Endothelial cell of umbilical vein (primary cell): Measurements from ENCODE around the gene ST8SIA6. TPM values are rescaled to one million over a fixed set of nuclear protein-coding genes. Genes with fewer than 3 reads are reported as not detected.

Experiments
- BruUV-seq: library from RNA; stranded (reverse); fragments of 400-500 nt; replicated peaks from 2 replicates; lab custom pipeline; 2021; lab: Mats Ljungman, UMichigan
- CTCF ChIA-PET: fragments of 300-600, 350-600 bp; sonication (Branson Sonifier 250); formaldehyde crosslinking; loops from one replicate; lab custom pipeline; 2021; ENCODE audit warnings: antibody characterized with exemption, inconsistent platforms; lab: Charles Lee
- POLR2A ChIA-PET: fragments of 300-600, 350-600 bp; sonication (Branson Sonifier 250); formaldehyde crosslinking; loops from one replicate; lab custom pipeline; 2021; ENCODE audit warnings: antibody characterized with exemption, inconsistent platforms; lab: Charles Lee
- DNase-seq: peaks from one replicate; pipeline ENCODE4 v3.0.0-alpha.2; 2011; ENCODE audit warnings: low read depth, low spot score
- FAIRE-seq: peaks from 2 replicates; lab custom pipeline; 2011; peaks lifted over from hg19 to GRCh38; lab: Jason Lieb, UNC
- H2AFZ ChIP-seq: 2 replicates; pipeline ENCODE4 v1.6.0; 2012; ENCODE audit warnings: low read depth, low read length, control low read depth, inconsistent platforms
- H3K27ac ChIP-seq: 2 replicates; pipeline ENCODE4 v1.5.1; 2011; ENCODE audit warnings: low read depth, mild to moderate bottlenecking, control low read depth, low read length, moderate library complexity; ENCODE audit not compliant: insufficient read depth
- H3K27me3 ChIP-seq, 2 experiments: 2 replicates each; pipeline versions ENCODE4 v1.6.0 to v1.6.1; 2011; ENCODE audit warnings: low read length in 2 of 2, mixed read lengths in 1 of 2; ENCODE audit not compliant: control insufficient read depth in 2 of 2, insufficient read depth in 2 of 2
- H3K36me3 ChIP-seq, 2 experiments: 2 replicates in 1 of 2; 3 replicates in 1 of 2; pipeline ENCODE4 v1.5.1; 2011; ENCODE audit warnings: low read length in 2 of 2, mild to moderate bottlenecking in 1 of 2, moderate library complexity in 1 of 2; ENCODE audit not compliant: control insufficient read depth in 2 of 2, insufficient read depth in 2 of 2; ENCODE audit errors: extremely low read depth in 1 of 2
- H3K4me1 ChIP-seq: 3 replicates; pipeline ENCODE4 v1.5.1; 2011; ENCODE audit warnings: mild to moderate bottlenecking, low read length; ENCODE audit not compliant: control insufficient read depth, insufficient read depth; ENCODE audit errors: extremely low read depth
- H3K4me2 ChIP-seq: 2 replicates; pipeline ENCODE4 v1.6.1; 2011; ENCODE audit warnings: low read length, control low read depth, mixed read lengths; ENCODE audit not compliant: insufficient read depth
- H3K4me3 ChIP-seq, 3 experiments: fragments of 200-600 bp in 1 of 3; sonication (generic), shearing (Covaris generic) in 1 of 3; replicated peaks in 1 of 3; 2 replicates each; pipeline ENCODE4 v1.5.1; 2011 to 2016; ENCODE audit warnings: control low read depth in 3 of 3, low read length in 3 of 3, mild to moderate bottlenecking in 2 of 3, inconsistent platforms in 1 of 3, low read depth in 1 of 3, moderate library complexity in 1 of 3; ENCODE audit not compliant: insufficient read depth in 1 of 3
- H3K79me2 ChIP-seq: 2 replicates; pipeline ENCODE4 v1.6.0; 2012; ENCODE audit warnings: low read length, inconsistent platforms; ENCODE audit not compliant: control insufficient read depth, insufficient read depth
- H3K9ac ChIP-seq: replicated peaks from 2 replicates; pipeline ENCODE3; 2011; ENCODE audit warnings: low read length, control low read depth; ENCODE audit not compliant: insufficient read depth; ENCODE audit errors: extremely low read depth
- H3K9me1 ChIP-seq: replicated peaks from 3 replicates; pipeline ENCODE4 v1.6.0; 2011; ENCODE audit warnings: mild to moderate bottlenecking, low read length; ENCODE audit not compliant: control insufficient read depth, insufficient read depth; ENCODE audit errors: extremely low read depth
- H3K9me3 ChIP-seq: replicated peaks from 2 replicates; pipeline ENCODE4 v1.5.1; 2012; ENCODE audit warnings: low read length, inconsistent platforms; ENCODE audit not compliant: control insufficient read depth, insufficient read depth
- H4K20me1 ChIP-seq: replicated peaks from 2 replicates; pipeline ENCODE3; 2011; ENCODE audit warnings: mild to moderate bottlenecking, low read length; ENCODE audit not compliant: control insufficient read depth, insufficient read depth; ENCODE audit errors: extremely low read depth
- EZH2 ChIP-seq: IDR thresholded peaks from 2 replicates; pipeline ENCODE4 v1.6.1; 2012; ENCODE audit warnings: borderline replicate concordance, low read depth, mild to moderate bottlenecking, moderate library complexity, low read length, inconsistent platforms; ENCODE audit not compliant: severe bottlenecking
- FOS ChIP-seq: IDR thresholded peaks from 2 replicates; pipeline ENCODE4 v1.6.1; 2011; ENCODE audit warnings: mild to moderate bottlenecking, low read length, moderate library complexity, borderline replicate concordance; ENCODE audit not compliant: insufficient read depth
- MYC ChIP-seq: IDR thresholded peaks from one replicate; pipeline ENCODE4 v1.6.1; 2011; ENCODE audit warnings: mild to moderate bottlenecking, low read depth, low read length
- POLR2A ChIP-seq: IDR thresholded peaks from 2 replicates; pipeline ENCODE4 v1.6.1; 2012; ENCODE audit warnings: low read depth, mild to moderate bottlenecking, control low read depth, low read length
- POLR2AphosphoS5 ChIP-seq: IDR thresholded peaks from 2 replicates; pipeline ENCODE4 v1.6.1; 2012; ENCODE audit warnings: low read depth, mild to moderate bottlenecking, control low read depth, low read length, moderate library complexity; ENCODE audit not compliant: insufficient read depth
- dilution Hi-C: fragments of 300-500 bp; cut with MboI; formaldehyde crosslinking; loops from one replicate; pipeline ENCODE4 v1.15.0; 2019; ENCODE audit warnings: low sequenced_read_pairs; ENCODE audit not compliant: extremely low pct_ligation_motif_present
- intact Hi-C: fragments of 100-400 bp; cut with micrococcal nuclease; formaldehyde crosslinking; loops from one replicate; pipeline ENCODE4 v1.10.0; 2022
- polyA plus RNA-seq, 4 experiments: library from polyadenylated mRNA; depleted of rRNA in 3 of 4; stranded (reverse) in 3 of 4; unstranded in 1 of 4; fragments of >200 nt; gene quantifications; 2 replicates each; pipeline versions ENCODE4 v1.2.1 to v1.2.3, GENCODE V29; 2011 to 2012; ENCODE audit warnings: missing spikeins in 1 of 4
- total RNA-seq: library from RNA; stranded (reverse); gene quantifications from 2 replicates; pipeline ENCODE4 v1.2.3, GENCODE V29; 2021
- TF ChIP-seq, protein P1 (sequence below), 2 donors: IDR thresholded peaks; 1 replicate in 1 of 2; 2 replicates in 1 of 2; pipeline ENCODE4 v1.5.1; 2011; ENCODE audit warnings: low read length in 2 of 2, mild to moderate bottlenecking in 2 of 2, moderate library complexity in 2 of 2, control low read depth in 1 of 2, inconsistent platforms in 1 of 2, low read depth in 1 of 2; ENCODE audit not compliant: insufficient read depth in 1 of 2; ENCODE audit errors: extremely low read depth in 1 of 2
- TF ChIP-seq, protein P2 (sequence below): IDR thresholded peaks from 2 replicates; pipeline ENCODE4 v1.6.1; 2011; ENCODE audit not compliant: insufficient read depth, insufficient read length

Gene ST8SIA6
- total and polyA plus RNA-seq, 2 donors (not counting 3 experiments of a cell fraction or from before 2014, with no cell fraction given), result 0.40 to 0.51 TPM

DNA sequence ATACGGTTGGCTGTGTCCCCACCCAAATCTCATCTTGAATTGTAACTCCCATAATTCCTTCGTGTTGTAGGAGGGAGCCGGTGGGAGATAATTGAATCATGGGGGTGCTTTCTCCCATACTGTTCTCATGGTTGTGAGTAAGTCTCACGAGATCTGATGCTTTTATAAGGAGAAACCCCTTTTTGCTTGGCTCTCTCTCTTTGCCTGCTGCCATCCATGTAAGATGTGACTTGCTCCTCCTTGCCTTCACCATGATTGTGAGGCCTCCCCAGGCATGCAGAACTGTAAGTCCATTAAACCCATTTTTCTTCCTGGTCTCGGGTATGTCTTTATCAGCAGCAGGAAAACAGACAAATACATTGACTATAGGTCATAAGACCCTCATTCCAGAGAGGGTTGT is 15.9 kb upstream of the ST8SIA6 start:
- CTCF ChIA-PET, result interaction anchor here (1.5 kb wide), 1 partner anchor 16 kb away, joined by 3 read pairs; the partner anchor contains the start of gene ST8SIA6
- no peak overlapping the region for H3K4me3 ChIP-seq
- no peaks in the 10 kb centered on the region for H3K9me3 ChIP-seq
- no peak for FAIRE-seq
- no peaks in the 10 kb centered on the region for H3K79me2 ChIP-seq
- no peaks in the 10 kb centered on the region for H3K36me3 ChIP-seq
- no peak overlapping the region for H2AFZ ChIP-seq
- H3K4me2 ChIP-seq, result no peak overlapping the region
- TF ChIP-seq MYC (no peak), FOS (no peak), EZH2 (no peak), POLR2A (no peak), POLR2AphosphoS5 (no peak)
- TF ChIP-seq, protein P1, sequence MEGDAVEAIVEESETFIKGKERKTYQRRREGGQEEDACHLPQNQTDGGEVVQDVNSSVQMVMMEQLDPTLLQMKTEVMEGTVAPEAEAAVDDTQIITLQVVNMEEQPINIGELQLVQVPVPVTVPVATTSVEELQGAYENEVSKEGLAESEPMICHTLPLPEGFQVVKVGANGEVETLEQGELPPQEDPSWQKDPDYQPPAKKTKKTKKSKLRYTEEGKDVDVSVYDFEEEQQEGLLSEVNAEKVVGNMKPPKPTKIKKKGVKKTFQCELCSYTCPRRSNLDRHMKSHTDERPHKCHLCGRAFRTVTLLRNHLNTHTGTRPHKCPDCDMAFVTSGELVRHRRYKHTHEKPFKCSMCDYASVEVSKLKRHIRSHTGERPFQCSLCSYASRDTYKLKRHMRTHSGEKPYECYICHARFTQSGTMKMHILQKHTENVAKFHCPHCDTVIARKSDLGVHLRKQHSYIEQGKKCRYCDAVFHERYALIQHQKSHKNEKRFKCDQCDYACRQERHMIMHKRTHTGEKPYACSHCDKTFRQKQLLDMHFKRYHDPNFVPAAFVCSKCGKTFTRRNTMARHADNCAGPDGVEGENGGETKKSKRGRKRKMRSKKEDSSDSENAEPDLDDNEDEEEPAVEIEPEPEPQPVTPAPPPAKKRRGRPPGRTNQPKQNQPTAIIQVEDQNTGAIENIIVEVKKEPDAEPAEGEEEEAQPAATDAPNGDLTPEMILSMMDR (IDR thresholded peaks at IDR 0.05; ENCODE audit: extremely low read depth in 1 of 2, insufficient read depth in 1 of 2, low read depth in 1 of 2, low read length in 2 of 2), result no peak
- TF ChIP-seq, protein P2, sequence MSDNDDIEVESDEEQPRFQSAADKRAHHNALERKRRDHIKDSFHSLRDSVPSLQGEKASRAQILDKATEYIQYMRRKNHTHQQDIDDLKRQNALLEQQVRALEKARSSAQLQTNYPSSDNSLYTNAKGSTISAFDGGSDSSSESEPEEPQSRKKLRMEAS, result no peak
- H3K9me1 ChIP-seq, result no peaks in the 10 kb centered on the region
- dilution Hi-C loops, result no loop called here
- peaks cover 0 to under 1% of the 10 kb centered on the region in 2 experiments for H3K27me3 ChIP-seq
- no peak overlapping the region for H3K9ac ChIP-seq
- BruUV-seq, result no TSS peak
- no peak for DNase-seq
- H3K27ac ChIP-seq, result no peak overlapping the region
- H4K20me1 ChIP-seq, result no peaks in the 10 kb centered on the region
- POLR2A ChIA-PET, result no interaction called here
- intact Hi-C loops, result no loop called here
- peaks cover 3% of the 10 kb centered on the region for H3K4me1 ChIP-seq
